MM.1S (cell line): Measurements from ENCODE around the gene AUTS2.

Experiments used
- DNase-seq: peaks from one replicate; pipeline ENCODE4 v3.0.0-alpha.2; 2015
- H2AFZ ChIP-seq: fragments of 300-600 bp; sonication (generic); 2 replicates; pipeline ENCODE4 v1.6.0; 2016; ENCODE audit warnings: antibody characterized with exemption, low read length
- H3F3A ChIP-seq: fragments of 300-600 bp; sonication (generic); 2 replicates; pipeline ENCODE4 v1.6.1; 2016; ENCODE audit warnings: mild to moderate bottlenecking, antibody characterized with exemption, low read length, moderate library complexity, mixed read lengths; ENCODE audit not compliant: insufficient read depth
- H3K27ac ChIP-seq: fragments of 300-600 bp; sonication (generic); 2 replicates; pipeline ENCODE4 v1.5.1; 2016; ENCODE audit warnings: mild to moderate bottlenecking, low read length
- H3K27me3 ChIP-seq: fragments of 300-600 bp; sonication (generic); replicated peaks from 2 replicates; pipeline ENCODE4 v1.6.0; 2016; ENCODE audit warnings: low read length; ENCODE audit not compliant: insufficient read depth
- H3K36me3 ChIP-seq: fragments of 300-600 bp; sonication (generic); replicated peaks from 2 replicates; pipeline ENCODE4 v1.6.1; 2016; ENCODE audit warnings: mild to moderate bottlenecking, low read length, mixed read lengths; ENCODE audit not compliant: insufficient read depth
- H3K4me1 ChIP-seq: fragments of 300-600 bp; sonication (generic); 2 replicates; pipeline ENCODE4 v1.6.1; 2016; ENCODE audit warnings: low read length, mixed read lengths
- H3K4me2 ChIP-seq: fragments of 300-600 bp; sonication (generic); 2 replicates; pipeline ENCODE4 v1.6.0; 2016; ENCODE audit warnings: low read depth, low read length
- H3K4me3 ChIP-seq: fragments of 300-600 bp; sonication (generic); 2 replicates; pipeline ENCODE4 v1.5.1; 2016; ENCODE audit warnings: low read length, mixed read lengths
- H3K79me2 ChIP-seq: fragments of 300-600 bp; sonication (generic); 2 replicates; pipeline ENCODE4 v1.6.1; 2016; ENCODE audit warnings: mixed run types, low read length, mixed read lengths
- H3K9ac ChIP-seq: fragments of 300-600 bp; sonication (generic); 2 replicates; pipeline ENCODE4 v1.6.1; 2016; ENCODE audit warnings: low read length, mixed read lengths
- H3K9me2 ChIP-seq: fragments of 300-600 bp; sonication (generic); replicated peaks from 2 replicates; pipeline ENCODE4 v1.6.1; 2016; ENCODE audit warnings: mild to moderate bottlenecking, low read length, mixed read lengths; ENCODE audit not compliant: insufficient read depth
- H3K9me3 ChIP-seq: fragments of 300-600 bp; sonication (generic); replicated peaks from 2 replicates; pipeline ENCODE4 v1.6.1; 2016; ENCODE audit warnings: mild to moderate bottlenecking, low read length, mixed read lengths; ENCODE audit not compliant: insufficient read depth
- H4K20me1 ChIP-seq: fragments of 300-600 bp; sonication (generic); 2 replicates; pipeline ENCODE4 v1.6.1; 2016; ENCODE audit warnings: mild to moderate bottlenecking, low read length, moderate library complexity, mixed read lengths; ENCODE audit not compliant: insufficient read depth
- EZH2 ChIP-seq: fragments of 300-600 bp; sonication (generic); optimal IDR thresholded peaks from 2 replicates; pipeline ENCODE3; 2017; ENCODE audit warnings: low read depth, mild to moderate bottlenecking, antibody characterized with exemption, low read length, mixed read lengths
- EZH2phosphoT487 ChIP-seq: fragments of 300-600 bp; sonication (generic); IDR thresholded peaks from 2 replicates; pipeline ENCODE4 v1.6.1; 2018; ENCODE audit warnings: antibody characterized with exemption, low read length
- TF ChIP-seq, protein P1 (sequence below): fragments of 300-600 bp; sonication (generic); IDR thresholded peaks from 2 replicates; pipeline ENCODE4 v1.5.1; 2016; ENCODE audit warnings: antibody characterized with exemption, low read length, mixed read lengths

AUTS2 gene

DNA sequence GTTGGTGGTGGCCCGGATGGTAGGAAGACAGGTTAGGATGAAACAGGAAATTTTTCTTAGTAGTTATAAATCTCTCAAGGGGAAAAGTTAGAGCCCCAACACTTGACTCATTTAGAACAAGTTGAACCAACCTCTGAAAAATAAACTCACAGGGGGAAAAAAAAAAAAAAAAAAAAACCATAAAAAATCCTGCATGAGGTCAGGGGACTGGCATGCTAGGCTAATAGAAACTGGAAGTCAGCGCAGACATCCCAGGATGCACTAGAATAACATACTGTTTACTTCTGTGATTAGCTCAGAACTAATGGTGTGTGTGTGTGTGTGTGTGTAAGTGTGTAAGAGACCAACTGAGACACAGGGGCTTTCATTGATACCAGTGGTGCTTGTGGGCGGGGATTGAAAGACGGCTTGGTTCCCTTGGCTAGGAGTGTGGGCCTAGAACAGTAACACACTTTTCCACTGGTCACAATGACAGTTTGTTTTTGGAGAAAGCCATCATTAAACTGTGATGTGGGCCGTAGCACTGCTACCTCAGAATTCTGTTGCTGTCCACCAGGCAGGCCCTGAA is 1042.1 kb downstream of the AUTS2 start:
- H3K4me1 ChIP-seq = no peaks in the 10 kb centered on the region
- H4K20me1 ChIP-seq = no peaks in the 10 kb centered on the region
- no peaks in the 10 kb centered on the region for H3K9me3 ChIP-seq
- H3K4me3 ChIP-seq = no peak overlapping the region
- H3K9ac ChIP-seq = no peak overlapping the region
- no peak for TF ChIP-seq EZH2
- TF ChIP-seq EZH2phosphoT487 = no peak
- TF ChIP-seq, protein P1, sequence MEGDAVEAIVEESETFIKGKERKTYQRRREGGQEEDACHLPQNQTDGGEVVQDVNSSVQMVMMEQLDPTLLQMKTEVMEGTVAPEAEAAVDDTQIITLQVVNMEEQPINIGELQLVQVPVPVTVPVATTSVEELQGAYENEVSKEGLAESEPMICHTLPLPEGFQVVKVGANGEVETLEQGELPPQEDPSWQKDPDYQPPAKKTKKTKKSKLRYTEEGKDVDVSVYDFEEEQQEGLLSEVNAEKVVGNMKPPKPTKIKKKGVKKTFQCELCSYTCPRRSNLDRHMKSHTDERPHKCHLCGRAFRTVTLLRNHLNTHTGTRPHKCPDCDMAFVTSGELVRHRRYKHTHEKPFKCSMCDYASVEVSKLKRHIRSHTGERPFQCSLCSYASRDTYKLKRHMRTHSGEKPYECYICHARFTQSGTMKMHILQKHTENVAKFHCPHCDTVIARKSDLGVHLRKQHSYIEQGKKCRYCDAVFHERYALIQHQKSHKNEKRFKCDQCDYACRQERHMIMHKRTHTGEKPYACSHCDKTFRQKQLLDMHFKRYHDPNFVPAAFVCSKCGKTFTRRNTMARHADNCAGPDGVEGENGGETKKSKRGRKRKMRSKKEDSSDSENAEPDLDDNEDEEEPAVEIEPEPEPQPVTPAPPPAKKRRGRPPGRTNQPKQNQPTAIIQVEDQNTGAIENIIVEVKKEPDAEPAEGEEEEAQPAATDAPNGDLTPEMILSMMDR = no peak
- no peak for DNase-seq
- no peak overlapping the region for H3K4me2 ChIP-seq
- H3F3A ChIP-seq = no peaks in the 10 kb centered on the region
- no peaks in the 10 kb centered on the region for H3K9me2 ChIP-seq
- no peak overlapping the region for H2AFZ ChIP-seq
- H3K36me3 ChIP-seq = no peaks in the 10 kb centered on the region
- H3K27me3 ChIP-seq = no peaks in the 10 kb centered on the region
- H3K27ac ChIP-seq = no peak overlapping the region
- no peaks in the 10 kb centered on the region for H3K79me2 ChIP-seq

- H3K9me3 ChIP-seq = no peaks in the 10 kb centered on the region
- DNase-seq = no peak
- H3K79me2 ChIP-seq = no peaks in the 10 kb centered on the region
- TF ChIP-seq, protein P1 = no peak
- TF ChIP-seq EZH2phosphoT487 = no peak
- no peak for TF ChIP-seq EZH2
- H3F3A ChIP-seq = no peaks in the 10 kb centered on the region
- no peak overlapping the region for H3K4me3 ChIP-seq
- no peak overlapping the region for H3K27ac ChIP-seq
- H3K9me2 ChIP-seq = no peaks in the 10 kb centered on the region
- no peaks in the 10 kb centered on the region for H3K27me3 ChIP-seq
- H2AFZ ChIP-seq = no peak overlapping the region
- no peaks in the 10 kb centered on the region for H3K36me3 ChIP-seq
- no peaks in the 10 kb centered on the region for H4K20me1 ChIP-seq
- no peaks in the 10 kb centered on the region for H3K4me1 ChIP-seq
- no peak overlapping the region for H3K9ac ChIP-seq
- H3K4me2 ChIP-seq = no peak overlapping the region
Measured at GRCh38 chr7:70641882-70642281, 1043.6 kb downstream of the AUTS2 start.

GRCh38 chr7:70645279-70645678 is 1047.0 kb downstream of the AUTS2 start:
- no peak overlapping the region for H3K4me2 ChIP-seq

More at GRCh38 chr7:70645279-70645678, 1047.0 kb downstream of the AUTS2 start:
- H3K27me3 ChIP-seq = no peaks in the 10 kb centered on the region
- H3K36me3 ChIP-seq = no peaks in the 10 kb centered on the region
- H3K9me2 ChIP-seq = no peaks in the 10 kb centered on the region
- no peak overlapping the region for H2AFZ ChIP-seq
- no peaks in the 10 kb centered on the region for H4K20me1 ChIP-seq
- no peak overlapping the region for H3K4me3 ChIP-seq
- no peaks in the 10 kb centered on the region for H3K79me2 ChIP-seq
- no peak for TF ChIP-seq EZH2phosphoT487
- TF ChIP-seq EZH2 = no peak
- TF ChIP-seq, protein P1 = no peak
- no peak for DNase-seq
- H3K9me3 ChIP-seq = no peaks in the 10 kb centered on the region
- no peaks in the 10 kb centered on the region for H3F3A ChIP-seq
- H3K4me1 ChIP-seq = no peaks in the 10 kb centered on the region
- no peak overlapping the region for H3K27ac ChIP-seq
- no peak overlapping the region for H3K9ac ChIP-seq
